ENCODE results near the gene DZIP1.
"Not testable (repeated sequence)": the region's sequence is repeated elsewhere in the genome, so short reads cannot be mapped to it uniquely, and the experiment has no call there.

The DZIP1 gene
- 0 to 4.3 (median 0.10) reads per million in 9 experiments for total RNA-seq

GRCh38 chr13:95644601-95645052 is at the start of gene DZIP1:
Gene DZIP1 (minus strand): TSS chr13:95644706. CDS start chr13:95642029, 2,677 bp downstream.
- no peak for DNase-seq
- Mint-ChIP-seq H3K36me3 (ENCODE audit: insufficient read depth) (no peaks in the 10 kb centered on the region), H3K27ac (no peak within 1 kb of the TSS), H3K9me3 (no peaks in the 10 kb centered on the region), H3K4me3 (peak within 1 kb of the TSS; percentile 53 to 67), H3K27me3 (peaks cover 36 to 38% of the 10 kb centered on the region in 2 donors), H3K4me1 (ENCODE audit: low read depth in 2 of 2) (peaks cover 4% of the 10 kb centered on the region in 2 donors)
- no peak for ATAC-seq (replicated peaks)

GRCh38 chr13:95690986-95691385 is 46.5 kb upstream of the DZIP1 start:
- ATAC-seq (replicated peaks); H3K27ac Mint-ChIP-seq; H3K27me3 Mint-ChIP-seq; H3K9me3 Mint-ChIP-seq; DNase-seq; H3K4me3 Mint-ChIP-seq; H3K36me3 Mint-ChIP-seq (ENCODE audit: insufficient read depth): not testable (repeated sequence)
- H3K4me1 Mint-ChIP-seq (ENCODE audit: low read depth in 2 of 2): peaks cover 38% of the 10 kb centered on the region in 2 donors

DNA sequence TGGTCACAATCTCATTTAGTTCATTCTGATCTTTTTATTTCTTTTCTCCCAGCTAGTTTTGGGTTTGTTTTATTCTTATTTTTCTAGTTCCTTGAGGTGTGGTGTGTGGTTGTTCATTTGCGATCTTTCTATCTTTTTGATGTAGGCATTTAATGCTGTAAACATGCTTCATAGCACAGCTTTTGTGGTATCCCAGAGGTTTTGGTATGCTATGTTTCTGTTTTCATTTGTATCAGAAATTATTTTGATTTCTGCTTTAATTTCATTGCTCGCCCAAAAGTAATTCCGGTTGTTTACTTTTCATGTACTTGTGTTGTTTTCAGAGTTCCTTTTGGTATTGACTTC is 45.0 kb upstream of the DZIP1 start:
- H3K4me3 Mint-ChIP-seq: peak overlapping the region; percentile 7 to 40
- H3K4me1 Mint-ChIP-seq (ENCODE audit: low read depth in 2 of 2): peaks cover 45 to 47% of the 10 kb centered on the region in 2 donors
- no peaks in the 10 kb centered on the region for H3K36me3 Mint-ChIP-seq (ENCODE audit: insufficient read depth)

GRCh38 chr13:95684960-95685359 is 40.5 kb upstream of the DZIP1 start:
- Mint-ChIP-seq H3K4me3 (peak overlapping the region in 1 of 2 donors; percentile 10), H3K4me1 (ENCODE audit: low read depth in 2 of 2) (peaks cover 61 to 71% of the 10 kb centered on the region in 2 donors)
- not testable (repeated sequence) for ATAC-seq (replicated peaks); H3K27ac Mint-ChIP-seq; H3K27me3 Mint-ChIP-seq; H3K9me3 Mint-ChIP-seq; H3K36me3 Mint-ChIP-seq (ENCODE audit: insufficient read depth); DNase-seq

More for the DNA sequence above, 45.0 kb upstream of the DZIP1 start:
- peak overlapping the region; percentile 39 to 50 for H3K27ac Mint-ChIP-seq
- no peaks in the 10 kb centered on the region for H3K27me3 Mint-ChIP-seq
- no peak for ATAC-seq (replicated peaks)
- no peak for DNase-seq
- H3K9me3 Mint-ChIP-seq: peaks cover 3 to 6% of the 10 kb centered on the region in 2 donors

GRCh38 chr13:95684418-95684817 is 39.9 kb upstream of the DZIP1 start:
- no peak for ATAC-seq (replicated peaks)
- Mint-ChIP-seq H3K4me1 (ENCODE audit: low read depth in 2 of 2) (peaks cover 58 to 72% of the 10 kb centered on the region in 2 donors), H3K27ac (no peak overlapping the region), H3K27me3 (no peaks in the 10 kb centered on the region), H3K9me3 (peaks cover 3 to 6% of the 10 kb centered on the region in 2 donors), H3K4me3 (no peak overlapping the region), H3K36me3 (ENCODE audit: insufficient read depth) (no peaks in the 10 kb centered on the region)
- DNase-seq: no peak

- Mint-ChIP-seq H3K4me1 (ENCODE audit: low read depth in 2 of 2) (peaks cover 40 to 65% of the 10 kb centered on the region in 2 donors), H3K36me3 (ENCODE audit: insufficient read depth) (peaks cover 19% of the 10 kb centered on the region), H3K27me3 (no peaks in the 10 kb centered on the region), H3K4me3 (no peak overlapping the region), H3K9me3 (no peaks in the 10 kb centered on the region), H3K27ac (no peak overlapping the region)
- ATAC-seq (replicated peaks) (no peak), DNase-seq (no peak)
Observed at GRCh38 chr13:95679722-95680121, 35.2 kb upstream of the DZIP1 start.

DNA sequence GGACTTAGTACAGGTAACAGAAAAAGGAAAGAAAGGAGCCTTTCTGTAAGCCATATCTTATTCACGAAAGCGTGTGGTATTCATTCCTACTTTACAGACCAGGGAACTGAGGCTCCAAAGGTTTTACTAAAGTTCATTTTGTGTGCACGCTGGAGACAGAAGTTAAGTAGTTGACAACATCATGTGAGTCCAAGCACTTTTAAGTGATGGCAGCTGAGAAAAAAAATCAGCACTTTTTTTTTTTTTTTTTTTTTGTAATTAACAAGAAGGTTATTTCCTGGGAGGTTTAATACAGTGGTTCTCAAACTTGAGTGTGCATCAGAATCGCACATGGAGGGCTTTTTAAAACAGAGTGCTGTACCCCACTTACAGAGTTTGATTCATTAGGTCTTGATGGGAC is 34.5 kb upstream of the DZIP1 start:
- Mint-ChIP-seq H3K27ac (peak overlapping the region; percentile 16 to 97), H3K9me3 (no peaks in the 10 kb centered on the region), H3K27me3 (no peaks in the 10 kb centered on the region), H3K4me1 (ENCODE audit: low read depth in 2 of 2) (peaks cover 35 to 64% of the 10 kb centered on the region in 2 donors), H3K4me3 (peak overlapping the region; percentile 96 to 98), H3K36me3 (ENCODE audit: insufficient read depth) (peaks cover 19% of the 10 kb centered on the region)
- DNase-seq: no peak
- ATAC-seq (replicated peaks): no peak

DNA sequence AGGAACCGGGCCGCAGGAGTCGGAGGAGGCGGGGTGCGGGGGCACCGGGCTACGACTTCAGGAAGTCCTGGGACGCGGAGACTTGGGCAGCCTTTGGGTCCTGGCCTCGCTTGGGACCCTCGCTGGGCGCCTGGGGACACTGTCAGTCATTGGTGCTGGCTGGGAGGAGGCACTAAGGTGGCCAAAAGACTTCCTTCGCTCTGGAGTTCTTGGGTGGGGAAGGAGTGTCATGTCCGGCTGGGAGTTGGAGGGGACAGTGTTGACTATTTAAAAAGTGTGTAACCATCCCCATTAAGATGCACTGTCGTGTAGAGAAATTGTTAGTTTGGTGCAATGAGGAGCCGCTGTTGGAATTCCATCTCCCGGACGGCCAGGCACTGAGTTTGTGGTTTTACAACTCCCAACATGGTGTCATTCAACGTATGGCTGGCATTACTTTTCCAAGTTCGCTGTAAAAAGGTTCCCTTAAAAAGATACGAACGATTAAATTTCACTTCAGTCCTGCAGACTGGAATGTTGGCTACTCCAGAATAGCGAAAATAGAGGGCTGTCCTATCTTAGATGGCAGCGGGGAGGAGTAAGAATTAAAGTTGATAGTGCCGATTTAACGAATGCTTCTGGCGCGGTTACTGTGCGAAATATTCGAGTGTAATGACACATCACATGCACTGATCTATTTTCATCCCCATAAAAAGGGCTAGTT is 33.2 kb upstream of the DZIP1 start:
- peaks cover 32 to 58% of the 10 kb centered on the region in 2 donors for H3K4me1 Mint-ChIP-seq (ENCODE audit: low read depth in 2 of 2)

GRCh38 chr13:95676762-95677563 is 32.5 kb upstream of the DZIP1 start, which contains the start of gene DNAJC3:
Gene DNAJC3 (plus strand): TSS chr13:95677139. CDS start chr13:95677256, 117 bp downstream.
- peak within 1 kb of the TSS; percentile 97 to 100 for H3K27ac Mint-ChIP-seq
- no peaks in the 10 kb centered on the region for H3K27me3 Mint-ChIP-seq
- ATAC-seq (replicated peaks): peak; percentile 91
- peaks cover 26 to 50% of the 10 kb centered on the region in 2 donors for H3K4me1 Mint-ChIP-seq (ENCODE audit: low read depth in 2 of 2)
- no peaks in the 10 kb centered on the region for H3K9me3 Mint-ChIP-seq
- H3K36me3 Mint-ChIP-seq (ENCODE audit: insufficient read depth): peaks cover 19% of the 10 kb centered on the region
- peak within 1 kb of the TSS; percentile 96 to 98 for H3K4me3 Mint-ChIP-seq
- peak; percentile 97 to 99 (median 98) for DNase-seq

More for the DNA sequence above, 33.2 kb upstream of the DZIP1 start:
- Mint-ChIP-seq H3K27me3 (no peaks in the 10 kb centered on the region), H3K9me3 (no peaks in the 10 kb centered on the region), H3K4me3 (peak overlapping the region; percentile 96 to 98), H3K27ac (peak overlapping the region; percentile 97 to 100), H3K36me3 (ENCODE audit: insufficient read depth) (peaks cover 19% of the 10 kb centered on the region)
- ATAC-seq (replicated peaks) (no peak), DNase-seq (no peak)

DNA sequence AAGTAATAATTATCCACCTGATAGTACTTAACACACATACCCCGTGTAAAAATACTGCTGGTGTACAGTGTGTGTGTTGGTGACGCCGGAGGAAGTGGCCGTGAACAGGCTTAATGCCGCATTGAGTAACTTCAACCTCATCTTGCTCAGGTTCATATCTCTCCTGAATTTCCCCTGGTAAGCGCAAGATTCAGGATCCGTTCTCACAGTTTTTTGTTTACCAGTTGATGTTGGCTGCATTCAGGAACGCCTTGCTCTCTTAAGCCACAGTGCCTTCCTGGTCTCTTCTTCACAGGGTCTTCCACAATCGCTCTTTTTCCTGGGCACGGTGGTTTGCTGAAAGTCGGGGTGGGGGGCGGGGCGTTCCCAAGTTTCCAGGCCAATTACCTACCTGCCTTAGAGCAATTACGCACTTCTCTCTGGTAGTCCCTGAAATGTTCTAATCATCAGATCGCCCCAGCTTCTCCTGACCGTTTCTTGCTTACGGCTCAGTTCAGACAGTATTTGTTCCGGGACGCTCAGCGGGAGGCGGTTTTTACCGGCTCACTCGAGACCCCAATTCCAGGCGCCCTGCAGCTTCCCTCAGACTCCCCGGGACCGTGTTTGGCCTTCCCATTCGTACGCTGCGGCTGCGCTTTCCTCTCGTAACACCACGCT is 31.7 kb upstream of the DZIP1 start:
- Mint-ChIP-seq H3K9me3 (peaks cover under 1 to 3% of the 10 kb centered on the region in 2 donors), H3K27me3 (no peaks in the 10 kb centered on the region), H3K4me3 (peak overlapping the region; percentile 96 to 98), H3K27ac (peak overlapping the region; percentile 97 to 100), H3K36me3 (ENCODE audit: insufficient read depth) (peaks cover 20% of the 10 kb centered on the region), H3K4me1 (ENCODE audit: low read depth in 2 of 2) (peaks cover 23 to 45% of the 10 kb centered on the region in 2 donors)
- ATAC-seq (replicated peaks) (peak; percentile 9), DNase-seq (peak in 2 of 3 experiments; percentile 4 to 21)

- peaks cover 10% of the 10 kb centered on the region for H3K36me3 Mint-ChIP-seq (ENCODE audit: insufficient read depth)
- peaks cover 14 to 21% of the 10 kb centered on the region in 2 donors for H3K4me1 Mint-ChIP-seq (ENCODE audit: low read depth in 2 of 2)
- H3K9me3 Mint-ChIP-seq: peaks cover 12 to 36% of the 10 kb centered on the region in 2 donors
- H3K27me3 Mint-ChIP-seq: peaks cover 0 to 6% of the 10 kb centered on the region in 2 donors
- ATAC-seq (replicated peaks) (no peak), DNase-seq (no peak)
- H3K4me3 Mint-ChIP-seq: no peak overlapping the region
- no peak overlapping the region for H3K27ac Mint-ChIP-seq
Observed at GRCh38 chr13:95671597-95671996, 27.1 kb upstream of the DZIP1 start.

GRCh38 chr13:95667235-95667634 is 22.7 kb upstream of the DZIP1 start:
- H3K27ac Mint-ChIP-seq; ATAC-seq (replicated peaks); H3K4me3 Mint-ChIP-seq; H3K36me3 Mint-ChIP-seq (ENCODE audit: insufficient read depth); H3K4me1 Mint-ChIP-seq (ENCODE audit: low read depth in 2 of 2); DNase-seq: not testable (repeated sequence)
- Mint-ChIP-seq H3K27me3 (peaks cover 13 to 16% of the 10 kb centered on the region in 2 donors), H3K9me3 (peaks cover 16 to 52% of the 10 kb centered on the region in 2 donors)

DNA sequence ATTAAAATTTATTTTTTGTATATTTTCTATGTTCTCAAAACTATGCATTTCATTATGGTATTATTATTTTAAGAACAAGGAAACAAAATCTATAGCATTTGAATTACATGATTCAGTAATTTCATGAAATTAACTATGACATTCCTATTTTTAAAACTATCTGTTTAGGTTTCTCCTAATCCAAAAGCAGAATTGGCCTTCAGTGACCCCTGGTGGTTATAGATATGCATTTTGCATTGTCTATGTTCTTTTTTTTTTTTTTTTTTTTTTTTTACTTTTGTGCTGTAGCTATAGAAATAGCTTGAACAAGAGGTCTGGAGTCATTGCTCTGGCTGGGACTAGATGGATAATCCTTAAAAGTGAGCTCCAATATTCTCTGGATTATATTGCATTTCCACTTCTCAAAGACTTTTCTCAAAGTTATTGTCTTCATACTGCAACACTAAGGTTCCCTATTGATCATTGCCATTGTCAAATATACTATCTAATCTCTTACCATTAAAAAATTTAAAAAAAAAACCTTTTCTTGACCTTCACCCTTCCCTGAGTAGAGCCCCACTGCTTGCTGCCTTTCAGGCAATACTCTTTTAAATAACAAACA is 16.6 kb upstream of the DZIP1 start:
- Mint-ChIP-seq H3K36me3 (ENCODE audit: insufficient read depth) (no peaks in the 10 kb centered on the region), H3K27ac (no peak overlapping the region), H3K27me3 (peaks cover 26 to 40% of the 10 kb centered on the region in 2 donors), H3K9me3 (peaks cover 0 to 12% of the 10 kb centered on the region in 2 donors), H3K4me3 (no peak overlapping the region), H3K4me1 (ENCODE audit: low read depth in 2 of 2) (no peaks in the 10 kb centered on the region)
- ATAC-seq (replicated peaks) (peak; percentile 22), DNase-seq (no peak)
